TTC549 (cell line): Measurements from ENCODE around the gene CUTA.

ENCODE experiments used
- FAIRE-seq: peaks from 2 replicates; lab custom pipeline; 2012; peaks lifted over from hg19 to GRCh38; lab: Jason Lieb, UNC

The CUTA gene

GRCh38 chr6:33417903-33418689, at the start of gene CUTA:
CUTA (minus strand) TSS chr6:33418107; CDS start chr6:33418000, 107 bp downstream.
- peak; percentile 96 for FAIRE-seq

GRCh38 chr6:33467091-33467490, 49.2 kb upstream of the CUTA start:
- no peak for FAIRE-seq

GRCh38 chr6:33466075-33466735, 48.3 kb upstream of the CUTA start:
- no peak for FAIRE-seq

- no peak for FAIRE-seq
These were observed 41.3 kb upstream of the CUTA start for GRCh38 chr6:33459226-33459625.

GRCh38 chr6:33458676-33459075, 40.8 kb upstream of the CUTA start:
- FAIRE-seq: no peak

GRCh38 chr6:33456156-33456555, 38.2 kb upstream of the CUTA start:
- FAIRE-seq: no peak

GRCh38 chr6:33455051-33455450, 37.1 kb upstream of the CUTA start:
- FAIRE-seq: no peak

GRCh38 chr6:33454009-33454946, 36.4 kb upstream of the CUTA start, which contains the start of gene ZBTB9:
ZBTB9 (plus strand) TSS chr6:33454576; CDS start chr6:33455101, 525 bp downstream.
- no peak for FAIRE-seq

GRCh38 chr6:33453393-33454008, 35.6 kb upstream of the CUTA start:
- FAIRE-seq: no peak

- no peak for FAIRE-seq
These were observed 34.6 kb upstream of the CUTA start for GRCh38 chr6:33452496-33452895.

- FAIRE-seq: no peak
These were observed 33.7 kb upstream of the CUTA start for GRCh38 chr6:33451606-33452005.

- no peak for FAIRE-seq
These were observed 32.5 kb upstream of the CUTA start for GRCh38 chr6:33450434-33450833.

GRCh38 chr6:33446356-33446755, 28.4 kb upstream of the CUTA start:
- no peak for FAIRE-seq

- FAIRE-seq: no peak
These were observed 27.3 kb upstream of the CUTA start for GRCh38 chr6:33445119-33445603.

GRCh38 chr6:33443619-33444504, 26.0 kb upstream of the CUTA start:
- FAIRE-seq: no peak

- no peak for FAIRE-seq
These were observed 25.1 kb upstream of the CUTA start for GRCh38 chr6:33443025-33443424.

GRCh38 chr6:33442283-33442682, 24.4 kb upstream of the CUTA start:
- no peak for FAIRE-seq

GRCh38 chr6:33441457-33441856, 23.6 kb upstream of the CUTA start:
- FAIRE-seq: no peak

- no peak for FAIRE-seq
These were observed 22.9 kb upstream of the CUTA start for GRCh38 chr6:33440649-33441309.

- FAIRE-seq: no peak
These were observed 22.2 kb upstream of the CUTA start for GRCh38 chr6:33439956-33440648.
